H9 (cell line): ENCODE results near the gene TP53TG5. TPM values are rescaled to one million over a fixed set of nuclear protein-coding genes. Genes with fewer than 3 reads are reported as not detected.

Experiments used
- DNase-seq: peaks from one replicate; pipeline ENCODE4 v3.0.0-alpha.2; 2017
- H2AFZ ChIP-seq: one replicate; pipeline ENCODE4 v1.6.1; 2013; ENCODE audit warnings: mild to moderate bottlenecking, low read length, control low read depth, moderate library complexity
- H2AK5ac ChIP-seq: 2 replicates; pipeline ENCODE4 v1.6.1; 2013; ENCODE audit warnings: low read length, control low read depth, mixed read lengths; ENCODE audit not compliant: insufficient read length
- H2BK120ac ChIP-seq: one replicate; pipeline ENCODE4 v1.6.1; 2013; ENCODE audit warnings: low read depth, mild to moderate bottlenecking, low read length, control low read depth, inconsistent platforms; ENCODE audit not compliant: poor library complexity, severe bottlenecking
- H2BK12ac ChIP-seq: 2 replicates; pipeline ENCODE4 v1.6.1; 2013; ENCODE audit warnings: low read length, control low read depth, mixed read lengths, low read depth; ENCODE audit not compliant: insufficient read length
- H2BK15ac ChIP-seq: 2 replicates; pipeline ENCODE4 v1.6.1; 2013; ENCODE audit warnings: low read depth, low read length, control low read depth
- H2BK20ac ChIP-seq: one replicate; pipeline ENCODE4 v1.6.1; 2013; ENCODE audit warnings: low read depth, mild to moderate bottlenecking, low read length, control low read depth, inconsistent platforms; ENCODE audit not compliant: poor library complexity, severe bottlenecking
- H2BK5ac ChIP-seq: 2 replicates; pipeline ENCODE4 v1.6.1; 2013; ENCODE audit warnings: low read length, control low read depth, mixed read lengths; ENCODE audit not compliant: insufficient read length
- H3K14ac ChIP-seq: 2 replicates; pipeline ENCODE4 v1.6.1; 2013; ENCODE audit warnings: low read length, control low read depth; ENCODE audit not compliant: insufficient read depth
- H3K18ac ChIP-seq: 2 replicates; pipeline ENCODE4 v1.6.1; 2013; ENCODE audit warnings: low read depth, mild to moderate bottlenecking, mixed read lengths, low read length, control low read depth; ENCODE audit not compliant: insufficient read length
- H3K23ac ChIP-seq: 2 replicates; pipeline ENCODE4 v1.6.1; 2013; ENCODE audit warnings: low read length, control low read depth, mixed read lengths, low read depth; ENCODE audit not compliant: insufficient read length
- H3K23me2 ChIP-seq: 2 replicates; pipeline ENCODE4 v1.6.1; 2013; ENCODE audit warnings: low read depth, mild to moderate bottlenecking, mixed read lengths, low read length, control low read depth; ENCODE audit not compliant: insufficient read length, poor library complexity, severe bottlenecking
- H3K27ac ChIP-seq: 2 replicates; pipeline ENCODE4 v1.5.1; 2013; ENCODE audit warnings: low read length, control low read depth, mixed read lengths, low read depth; ENCODE audit not compliant: insufficient read length
- H3K27me3 ChIP-seq: 2 replicates; pipeline ENCODE4 v1.6.1; 2013; ENCODE audit warnings: low read length, control low read depth, inconsistent platforms; ENCODE audit not compliant: insufficient read depth
- H3K4ac ChIP-seq: 2 replicates; pipeline ENCODE4 v1.6.1; 2013; ENCODE audit warnings: low read depth, mild to moderate bottlenecking, control low read depth, inconsistent platforms, low read length, moderate library complexity
- H3K4me1 ChIP-seq: 2 replicates; pipeline ENCODE4 v1.6.1; 2013; ENCODE audit warnings: low read length, control low read depth, inconsistent platforms; ENCODE audit not compliant: insufficient read depth
- H3K4me2 ChIP-seq: 2 replicates; pipeline ENCODE4 v1.6.1; 2013; ENCODE audit warnings: low read length, control low read depth, mixed read lengths; ENCODE audit not compliant: insufficient read length, insufficient read depth
- H3K56ac ChIP-seq: 2 replicates; pipeline ENCODE4 v1.6.1; 2013; ENCODE audit warnings: low read depth, mild to moderate bottlenecking, mixed read lengths, low read length, control low read depth; ENCODE audit not compliant: insufficient read length
- H3K79me1 ChIP-seq: 2 replicates; pipeline ENCODE4 v1.6.1; 2013; ENCODE audit warnings: low read depth, mild to moderate bottlenecking, moderate library complexity, low read length, control low read depth, inconsistent platforms; ENCODE audit not compliant: insufficient read depth, poor library complexity, severe bottlenecking
- H3K79me2 ChIP-seq: 2 replicates; pipeline ENCODE4 v1.6.1; 2013; ENCODE audit warnings: low read length, control low read depth, inconsistent platforms; ENCODE audit not compliant: insufficient read depth
- H3K9ac ChIP-seq: 2 replicates; pipeline ENCODE4 v1.6.1; 2013; ENCODE audit warnings: low read length, control low read depth, mixed read lengths; ENCODE audit not compliant: insufficient read length; ENCODE audit errors: extremely low read depth
- H3K9me3 ChIP-seq: one replicate; pipeline ENCODE4 v1.6.1; 2013; ENCODE audit warnings: low read depth, low read length, inconsistent platforms; ENCODE audit not compliant: control insufficient read depth
- H3T11ph ChIP-seq: one replicate; pipeline ENCODE4 v1.6.1; 2013; ENCODE audit warnings: mild to moderate bottlenecking, low read length, control low read depth, inconsistent platforms
- H4K20me1 ChIP-seq: one replicate; pipeline ENCODE4 v1.6.1; 2013; ENCODE audit not compliant: control insufficient read depth, insufficient read length, insufficient read depth
- H4K5ac ChIP-seq: 2 replicates; pipeline ENCODE4 v1.6.1; 2013; ENCODE audit warnings: low read depth, mild to moderate bottlenecking, mixed read lengths, low read length, control low read depth; ENCODE audit not compliant: insufficient read length
- H4K8ac ChIP-seq: replicated peaks from 2 replicates; pipeline ENCODE4 v1.6.1; 2013; ENCODE audit warnings: low read length, control low read depth, mixed read lengths, low read depth; ENCODE audit not compliant: insufficient read length
- H4K91ac ChIP-seq: 2 replicates; pipeline ENCODE4 v1.6.1; 2013; ENCODE audit warnings: low read depth, mild to moderate bottlenecking, moderate library complexity, mixed read lengths, low read length, control low read depth; ENCODE audit not compliant: insufficient read length
- H3K27ac Mint-ChIP-seq, 3 experiments: 2 replicates in 2 of 3; 3 replicates in 1 of 3; pipeline ENCODE4 v1.8.0; 2020 to 2021; ENCODE audit warnings: mixed read lengths in 3 of 3, mild to moderate bottlenecking in 1 of 3, moderate library complexity in 1 of 3
- H3K27me3 Mint-ChIP-seq: 2 replicates; pipeline ENCODE4 v1.8.0; 2021; ENCODE audit warnings: low read depth, mild to moderate bottlenecking, moderate library complexity, mixed read lengths
- H3K36me3 Mint-ChIP-seq, 3 experiments: 2 replicates in 2 of 3; 3 replicates in 1 of 3; pipeline ENCODE4 v1.8.0; 2020 to 2021; ENCODE audit warnings: low read depth in 3 of 3, mixed read lengths in 3 of 3; ENCODE audit not compliant: insufficient read depth in 1 of 3
- H3K4me1 Mint-ChIP-seq, 2 experiments: 2 replicates each; pipeline ENCODE4 v1.8.0; 2020; ENCODE audit warnings: mixed read lengths in 2 of 2
- H3K4me3 Mint-ChIP-seq, 2 experiments: 2 replicates in 1 of 2; 3 replicates in 1 of 2; pipeline ENCODE4 v1.8.0; 2020 to 2021; ENCODE audit warnings: mild to moderate bottlenecking in 2 of 2, mixed read lengths in 2 of 2, moderate library complexity in 1 of 2
- H3K9me3 Mint-ChIP-seq, 2 experiments: 2 replicates in 1 of 2; 3 replicates in 1 of 2; pipeline ENCODE4 v1.8.0; 2020; ENCODE audit warnings: mild to moderate bottlenecking in 2 of 2, mixed read lengths in 2 of 2, moderate library complexity in 1 of 2
- WGBS: extraction: QIAGEN DNeasy Blood & Tissue Kit; methylation state at CpG from one replicate; pipeline ENCODE4 v1.1.7; 2013; ENCODE audit warnings: missing lambda C conversion rate, low lambda C conversion rate, mixed read lengths; ENCODE audit not compliant: insufficient read length; ENCODE audit errors: extremely low coverage; 5-methylcytosine and 5-hydroxymethylcytosine counted together
- total RNA-seq: library from RNA; stranded (reverse); gene quantifications from 2 replicates; pipeline ENCODE4 v1.2.1, GENCODE V29; 2021
- TF ChIP-seq, protein P1 (sequence below): fragments of 200-600 bp; sonication (generic); conservative IDR thresholded peaks from 3 replicates; pipeline ENCODE4 v1.8.0; 2021; ENCODE audit warnings: antibody characterized with exemption, mild to moderate bottlenecking

Gene TP53TG5
- total RNA-seq, 1 experiment from 2014 or later = not detected

DNA sequence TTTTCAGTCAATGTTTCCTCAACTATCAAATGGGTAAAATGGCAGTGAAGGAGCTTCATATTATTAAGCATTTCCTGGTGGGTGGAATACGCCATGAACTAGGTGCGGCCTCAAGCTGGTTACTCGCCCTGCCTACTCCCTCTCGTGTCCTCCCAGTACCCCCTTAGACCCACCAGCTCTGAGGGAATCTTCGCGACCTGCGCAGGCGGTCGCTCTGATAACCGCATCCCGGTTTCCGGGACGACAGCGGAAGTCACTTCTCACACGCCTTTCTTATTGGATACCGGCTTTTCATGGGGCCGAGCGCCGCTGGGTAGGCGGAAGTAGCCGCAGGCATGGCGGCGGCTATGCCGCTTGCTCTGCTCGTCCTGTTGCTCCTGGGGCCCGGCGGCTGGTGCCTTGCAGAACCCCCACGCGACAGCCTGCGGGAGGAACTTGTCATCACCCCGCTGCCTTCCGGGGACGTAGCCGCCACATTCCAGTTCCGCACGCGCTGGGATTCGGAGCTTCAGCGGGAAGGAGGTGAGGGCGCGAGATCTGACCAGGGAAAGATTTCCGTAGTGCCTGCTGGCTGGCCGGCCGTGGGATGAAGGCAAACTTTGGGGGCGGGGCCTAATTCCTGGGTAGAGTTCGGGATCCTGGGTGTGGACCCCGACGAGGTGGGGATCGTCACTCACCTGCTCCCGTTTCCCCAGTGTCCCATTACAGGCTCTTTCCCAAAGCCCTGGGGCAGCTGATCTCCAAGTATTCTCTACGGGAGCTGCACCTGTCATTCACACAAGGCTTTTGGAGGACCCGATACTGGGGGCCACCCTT lies 37.9 kb upstream of the TP53TG5 start, which contains the start of gene PIGT:
Gene PIGT, plus strand, starts transcription at position 320 of the 816 bp plus-strand sequence. Its CDS starts 16 bp downstream, at position 336.
- peaks cover 5% of the 10 kb centered on the region for H3K27me3 Mint-ChIP-seq
- peaks cover 2% of the 10 kb centered on the region; the same call in 1 of the 2 replicates for H3K79me2 ChIP-seq

More for the DNA sequence above, 37.9 kb upstream of the TP53TG5 start, which contains the start of gene PIGT:
- Mint-ChIP-seq H3K4me3 (peak within 1 kb of the TSS; percentile 94 to 95), H3K9me3 (no peaks in the 10 kb centered on the region), H3K36me3 (peaks cover 12 to 24% (median 16%) of the 10 kb centered on the region in 3 experiments; a peak in 6 of 7 replicates), H3K27ac (peak within 1 kb of the TSS in 2 of 3 experiments; percentile 36 to 91; a peak in 5 of 7 replicates), H3K4me1 (peaks cover 8 to 11% of the 10 kb centered on the region in 2 experiments)
- H3K14ac ChIP-seq = peak within 1 kb of the TSS; percentile 65
- H3K23ac ChIP-seq = no peak within 1 kb of the TSS
- no peak within 1 kb of the TSS for H2BK20ac ChIP-seq
- H3K9me3 ChIP-seq = no peaks in the 10 kb centered on the region
- H2AK5ac ChIP-seq = no peak within 1 kb of the TSS
- H3K27me3 ChIP-seq = no peaks in the 10 kb centered on the region
- H3K56ac ChIP-seq = no peak within 1 kb of the TSS
- DNase-seq = peak; percentile 89
- H4K20me1 ChIP-seq = no peaks in the 10 kb centered on the region
- WGBS = no CpG with 5 or more reads among the region's 52 CpGs
- no peaks in the 10 kb centered on the region for H3K79me1 ChIP-seq
- H3K4ac ChIP-seq = no peak within 1 kb of the TSS
- no peak within 1 kb of the TSS for H2BK5ac ChIP-seq
- TF ChIP-seq, protein P1, sequence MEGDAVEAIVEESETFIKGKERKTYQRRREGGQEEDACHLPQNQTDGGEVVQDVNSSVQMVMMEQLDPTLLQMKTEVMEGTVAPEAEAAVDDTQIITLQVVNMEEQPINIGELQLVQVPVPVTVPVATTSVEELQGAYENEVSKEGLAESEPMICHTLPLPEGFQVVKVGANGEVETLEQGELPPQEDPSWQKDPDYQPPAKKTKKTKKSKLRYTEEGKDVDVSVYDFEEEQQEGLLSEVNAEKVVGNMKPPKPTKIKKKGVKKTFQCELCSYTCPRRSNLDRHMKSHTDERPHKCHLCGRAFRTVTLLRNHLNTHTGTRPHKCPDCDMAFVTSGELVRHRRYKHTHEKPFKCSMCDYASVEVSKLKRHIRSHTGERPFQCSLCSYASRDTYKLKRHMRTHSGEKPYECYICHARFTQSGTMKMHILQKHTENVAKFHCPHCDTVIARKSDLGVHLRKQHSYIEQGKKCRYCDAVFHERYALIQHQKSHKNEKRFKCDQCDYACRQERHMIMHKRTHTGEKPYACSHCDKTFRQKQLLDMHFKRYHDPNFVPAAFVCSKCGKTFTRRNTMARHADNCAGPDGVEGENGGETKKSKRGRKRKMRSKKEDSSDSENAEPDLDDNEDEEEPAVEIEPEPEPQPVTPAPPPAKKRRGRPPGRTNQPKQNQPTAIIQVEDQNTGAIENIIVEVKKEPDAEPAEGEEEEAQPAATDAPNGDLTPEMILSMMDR = no peak
- H2AFZ ChIP-seq = no peak within 1 kb of the TSS
- H3K4me1 ChIP-seq = no peaks in the 10 kb centered on the region; the same call in 1 of the 2 replicates
- no peak within 1 kb of the TSS for H2BK120ac ChIP-seq
- peak within 1 kb of the TSS; percentile 37 for H3K18ac ChIP-seq
- H4K8ac ChIP-seq = no peak within 1 kb of the TSS
- H4K91ac ChIP-seq = no peak within 1 kb of the TSS
- H3T11ph ChIP-seq = no peak within 1 kb of the TSS
- H2BK15ac ChIP-seq = no peak within 1 kb of the TSS
- no peak within 1 kb of the TSS for H2BK12ac ChIP-seq
- peak within 1 kb of the TSS; percentile 71 for H3K9ac ChIP-seq
- peaks cover 7% of the 10 kb centered on the region for H3K23me2 ChIP-seq
- H4K5ac ChIP-seq = no peak within 1 kb of the TSS
- H3K27ac ChIP-seq = no peak within 1 kb of the TSS
- H3K4me2 ChIP-seq = peak within 1 kb of the TSS; percentile 94
